IPS-20b (cell line): ENCODE measurements around the gene FANCL.
"Not testable (repeated sequence)": the region's sequence is repeated elsewhere in the genome, so short reads cannot be mapped to it uniquely, and the experiment has no call there.

Experiments used
- H3K27ac ChIP-seq: one replicate; pipeline ENCODE4 v1.5.1; 2013; ENCODE audit warnings: low read length
- H3K27me3 ChIP-seq: 2 replicates; pipeline ENCODE4 v1.6.1; 2013; ENCODE audit warnings: mild to moderate bottlenecking, low read length, inconsistent platforms; ENCODE audit not compliant: insufficient read depth
- H3K36me3 ChIP-seq: 2 replicates; pipeline ENCODE4 v1.6.1; 2013; ENCODE audit warnings: low read depth, mild to moderate bottlenecking, inconsistent platforms, low read length, moderate library complexity; ENCODE audit not compliant: insufficient read depth
- H3K4me1 ChIP-seq: 2 replicates; pipeline ENCODE4 v1.6.1; 2013; ENCODE audit warnings: mild to moderate bottlenecking, control low read depth, inconsistent platforms, low read length, moderate library complexity; ENCODE audit not compliant: insufficient read depth
- H3K4me3 ChIP-seq: 2 replicates; pipeline ENCODE4 v1.5.1; 2013; ENCODE audit warnings: mild to moderate bottlenecking, low read length, inconsistent platforms
- H3K9ac ChIP-seq: 2 replicates; pipeline ENCODE4 v1.6.1; 2013; ENCODE audit warnings: low read depth, mild to moderate bottlenecking, inconsistent platforms, low read length, moderate library complexity
- H3K9me3 ChIP-seq: 2 replicates; pipeline ENCODE4 v1.6.1; 2013; ENCODE audit warnings: mild to moderate bottlenecking, low read depth, low read length, inconsistent platforms; ENCODE audit not compliant: insufficient read depth

Gene FANCL

GRCh38 chr2:58239243-58239925, 1.7 kb downstream of the FANCL start:
- peak overlapping the region; percentile 95; the same call in 1 of the 2 replicates for H3K9ac ChIP-seq

GRCh38 chr2:58237741-58238140, 3.4 kb downstream of the FANCL start:
- H3K9ac ChIP-seq = no peak overlapping the region
- H3K4me3 ChIP-seq = peak overlapping the region; percentile 98; the same call in 1 of the 2 replicates
- H3K27me3 ChIP-seq = no peaks in the 10 kb centered on the region
- no peaks in the 10 kb centered on the region for H3K36me3 ChIP-seq
- H3K4me1 ChIP-seq = peaks cover 57% of the 10 kb centered on the region; the same call in 1 of the 2 replicates
- H3K9me3 ChIP-seq = no peaks in the 10 kb centered on the region
- no peak overlapping the region for H3K27ac ChIP-seq

More at GRCh38 chr2:58239243-58239925, 1.7 kb downstream of the FANCL start:
- Histone ChIP-seq H3K27ac (no peak overlapping the region), H3K4me1 (peaks cover 45% of the 10 kb centered on the region; the same call in 1 of the 2 replicates), H3K27me3 (no peaks in the 10 kb centered on the region), H3K9me3 (no peaks in the 10 kb centered on the region), H3K4me3 (peak overlapping the region; percentile 98), H3K36me3 (no peaks in the 10 kb centered on the region)

GRCh38 chr2:58235984-58236383, 5.1 kb downstream of the FANCL start:
- H3K9me3 ChIP-seq = no peaks in the 10 kb centered on the region
- peak overlapping the region; percentile 11 for H3K27ac ChIP-seq
- H3K4me1 ChIP-seq = peaks cover 53% of the 10 kb centered on the region; the same call in 1 of the 2 replicates

GRCh38 chr2:58235170-58235569, 6.0 kb downstream of the FANCL start:
- Histone ChIP-seq H3K27me3 (no peaks in the 10 kb centered on the region), H3K4me1 (peaks cover 53% of the 10 kb centered on the region; the same call in 1 of the 2 replicates), H3K9me3 (no peaks in the 10 kb centered on the region), H3K9ac (peak overlapping the region; percentile 1; the same call in 1 of the 2 replicates), H3K4me3 (0 out of 2 replicates have a peak overlapping the region, but pooled peaks have one; percentile 5), H3K27ac (peak overlapping the region; percentile 17), H3K36me3 (no peaks in the 10 kb centered on the region)

More at GRCh38 chr2:58235984-58236383, 5.1 kb downstream of the FANCL start:
- Histone ChIP-seq H3K4me3 (0 out of 2 replicates have a peak overlapping the region, but pooled peaks have one; percentile 5), H3K27me3 (no peaks in the 10 kb centered on the region), H3K9ac (no peak overlapping the region), H3K36me3 (no peaks in the 10 kb centered on the region)

- no peak overlapping the region for H3K4me3 ChIP-seq
- peaks cover 8% of the 10 kb centered on the region; the same call in 1 of the 2 replicates for H3K4me1 ChIP-seq
- H3K36me3 ChIP-seq = peaks cover 45% of the 10 kb centered on the region
- no peak overlapping the region for H3K27ac ChIP-seq
- H3K9me3 ChIP-seq = no peaks in the 10 kb centered on the region
- no peak overlapping the region for H3K9ac ChIP-seq
- H3K27me3 ChIP-seq = no peaks in the 10 kb centered on the region
Measured at GRCh38 chr2:58228299-58228698, 12.8 kb downstream of the FANCL start.

GRCh38 chr2:58227171-58227917, 13.8 kb downstream of the FANCL start:
- no peak overlapping the region for H3K9ac ChIP-seq

GRCh38 chr2:58221909-58222308, 19.2 kb downstream of the FANCL start:
- Histone ChIP-seq H3K9ac (no peak overlapping the region), H3K27me3 (no peaks in the 10 kb centered on the region), H3K9me3 (no peaks in the 10 kb centered on the region), H3K4me1 (no peaks in the 10 kb centered on the region), H3K36me3 (peaks cover 63% of the 10 kb centered on the region), H3K27ac (no peak overlapping the region), H3K4me3 (no peak overlapping the region)

More at GRCh38 chr2:58227171-58227917, 13.8 kb downstream of the FANCL start:
- Histone ChIP-seq H3K4me3 (no peak overlapping the region), H3K4me1 (peaks cover 4% of the 10 kb centered on the region; the same call in 1 of the 2 replicates), H3K9me3 (no peaks in the 10 kb centered on the region), H3K36me3 (peaks cover 47% of the 10 kb centered on the region), H3K27me3 (no peaks in the 10 kb centered on the region), H3K27ac (no peak overlapping the region)

GRCh38 chr2:58215429-58215828, 25.7 kb downstream of the FANCL start:
- peaks cover 19% of the 10 kb centered on the region for H3K9me3 ChIP-seq
- H3K27me3 ChIP-seq = no peaks in the 10 kb centered on the region
- H3K36me3 ChIP-seq = peaks cover 90% of the 10 kb centered on the region

GRCh38 chr2:58210951-58211568, 30.1 kb downstream of the FANCL start:
- peaks cover 19% of the 10 kb centered on the region for H3K9me3 ChIP-seq

More at GRCh38 chr2:58215429-58215828, 25.7 kb downstream of the FANCL start:
- H3K27ac ChIP-seq = no peak overlapping the region
- no peak overlapping the region for H3K4me3 ChIP-seq
- H3K4me1 ChIP-seq = no peaks in the 10 kb centered on the region
- no peak overlapping the region for H3K9ac ChIP-seq

GRCh38 chr2:58207189-58207588, 33.9 kb downstream of the FANCL start:
- H3K27me3 ChIP-seq = no peaks in the 10 kb centered on the region
- peaks cover 53% of the 10 kb centered on the region for H3K36me3 ChIP-seq
- H3K27ac ChIP-seq = peak overlapping the region; percentile 26
- peaks cover 27% of the 10 kb centered on the region; the same call in 1 of the 2 replicates for H3K4me1 ChIP-seq
- H3K4me3 ChIP-seq = peak overlapping the region; percentile 16; the same call in 1 of the 2 replicates
- H3K9me3 ChIP-seq = peaks cover 14% of the 10 kb centered on the region
- H3K9ac ChIP-seq = peak overlapping the region; percentile 40; the same call in 1 of the 2 replicates

More at GRCh38 chr2:58210951-58211568, 30.1 kb downstream of the FANCL start:
- H3K4me3 ChIP-seq, H3K9ac ChIP-seq, H3K27ac ChIP-seq, H3K27me3 ChIP-seq: not testable (repeated sequence)
- Histone ChIP-seq H3K4me1 (peaks cover 25% of the 10 kb centered on the region; the same call in 1 of the 2 replicates), H3K36me3 (peaks cover 70% of the 10 kb centered on the region)

- no peaks in the 10 kb centered on the region for H3K27me3 ChIP-seq
- H3K4me3 ChIP-seq = peak overlapping the region; percentile 16; the same call in 1 of the 2 replicates
- H3K27ac ChIP-seq = peak overlapping the region; percentile 26
- H3K4me1 ChIP-seq = peaks cover 27% of the 10 kb centered on the region; the same call in 1 of the 2 replicates
- H3K36me3 ChIP-seq = peaks cover 53% of the 10 kb centered on the region
- H3K9me3 ChIP-seq = peaks cover 13% of the 10 kb centered on the region
- peak overlapping the region; percentile 40; the same call in 1 of the 2 replicates for H3K9ac ChIP-seq
Measured at GRCh38 chr2:58206785-58207184, 34.3 kb downstream of the FANCL start.
